ENCODE measurements around the gene MYO5A.
"Not testable (repeated sequence)": the region's sequence is repeated elsewhere in the genome, so short reads cannot be mapped to it uniquely, and the experiment has no call there.

- TF ChIP-seq CTCF (IDR thresholded peaks at IDR 0.05); PBX3 (IDR thresholded peaks at IDR 0.05); YY1 (IDR thresholded peaks at IDR 0.05; ENCODE audit: low read depth); POLR2AphosphoS5 (IDR thresholded peaks at IDR 0.05; ENCODE audit: low read depth, low read length); JUND (IDR thresholded peaks at IDR 0.05); GABPA (IDR thresholded peaks at IDR 0.05; ENCODE audit: low read depth); RAD21 (IDR thresholded peaks at IDR 0.05; ENCODE audit: low read length); RFX5 (IDR thresholded peaks at IDR 0.05; ENCODE audit: low read length); EP300 (IDR thresholded peaks at IDR 0.05; ENCODE audit: borderline replicate concordance in 1 of 2, low read depth in 1 of 2, low read length in 1 of 2); TAF1 (IDR thresholded peaks at IDR 0.05; ENCODE audit: borderline replicate concordance, low read depth, low read length); SIN3A (IDR thresholded peaks at IDR 0.05; ENCODE audit: borderline replicate concordance, low read depth, low read length): not testable (repeated sequence)
- TF ChIP-seq, protein P1, sequence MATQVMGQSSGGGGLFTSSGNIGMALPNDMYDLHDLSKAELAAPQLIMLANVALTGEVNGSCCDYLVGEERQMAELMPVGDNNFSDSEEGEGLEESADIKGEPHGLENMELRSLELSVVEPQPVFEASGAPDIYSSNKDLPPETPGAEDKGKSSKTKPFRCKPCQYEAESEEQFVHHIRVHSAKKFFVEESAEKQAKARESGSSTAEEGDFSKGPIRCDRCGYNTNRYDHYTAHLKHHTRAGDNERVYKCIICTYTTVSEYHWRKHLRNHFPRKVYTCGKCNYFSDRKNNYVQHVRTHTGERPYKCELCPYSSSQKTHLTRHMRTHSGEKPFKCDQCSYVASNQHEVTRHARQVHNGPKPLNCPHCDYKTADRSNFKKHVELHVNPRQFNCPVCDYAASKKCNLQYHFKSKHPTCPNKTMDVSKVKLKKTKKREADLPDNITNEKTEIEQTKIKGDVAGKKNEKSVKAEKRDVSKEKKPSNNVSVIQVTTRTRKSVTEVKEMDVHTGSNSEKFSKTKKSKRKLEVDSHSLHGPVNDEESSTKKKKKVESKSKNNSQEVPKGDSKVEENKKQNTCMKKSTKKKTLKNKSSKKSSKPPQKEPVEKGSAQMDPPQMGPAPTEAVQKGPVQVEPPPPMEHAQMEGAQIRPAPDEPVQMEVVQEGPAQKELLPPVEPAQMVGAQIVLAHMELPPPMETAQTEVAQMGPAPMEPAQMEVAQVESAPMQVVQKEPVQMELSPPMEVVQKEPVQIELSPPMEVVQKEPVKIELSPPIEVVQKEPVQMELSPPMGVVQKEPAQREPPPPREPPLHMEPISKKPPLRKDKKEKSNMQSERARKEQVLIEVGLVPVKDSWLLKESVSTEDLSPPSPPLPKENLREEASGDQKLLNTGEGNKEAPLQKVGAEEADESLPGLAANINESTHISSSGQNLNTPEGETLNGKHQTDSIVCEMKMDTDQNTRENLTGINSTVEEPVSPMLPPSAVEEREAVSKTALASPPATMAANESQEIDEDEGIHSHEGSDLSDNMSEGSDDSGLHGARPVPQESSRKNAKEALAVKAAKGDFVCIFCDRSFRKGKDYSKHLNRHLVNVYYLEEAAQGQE (IDR thresholded peaks at IDR 0.05; ENCODE audit: low read depth, low read length), result not testable (repeated sequence)
- TF ChIP-seq, protein P2, sequence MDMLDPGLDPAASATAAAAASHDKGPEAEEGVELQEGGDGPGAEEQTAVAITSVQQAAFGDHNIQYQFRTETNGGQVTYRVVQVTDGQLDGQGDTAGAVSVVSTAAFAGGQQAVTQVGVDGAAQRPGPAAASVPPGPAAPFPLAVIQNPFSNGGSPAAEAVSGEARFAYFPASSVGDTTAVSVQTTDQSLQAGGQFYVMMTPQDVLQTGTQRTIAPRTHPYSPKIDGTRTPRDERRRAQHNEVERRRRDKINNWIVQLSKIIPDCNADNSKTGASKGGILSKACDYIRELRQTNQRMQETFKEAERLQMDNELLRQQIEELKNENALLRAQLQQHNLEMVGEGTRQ (IDR thresholded peaks at IDR 0.05; ENCODE audit: borderline replicate concordance, low read depth, low read length), result not testable (repeated sequence)
- TF ChIP-seq, protein P3, sequence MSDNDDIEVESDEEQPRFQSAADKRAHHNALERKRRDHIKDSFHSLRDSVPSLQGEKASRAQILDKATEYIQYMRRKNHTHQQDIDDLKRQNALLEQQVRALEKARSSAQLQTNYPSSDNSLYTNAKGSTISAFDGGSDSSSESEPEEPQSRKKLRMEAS (IDR thresholded peaks at IDR 0.05; ENCODE audit: low read depth), result not testable (repeated sequence)
Observed at GRCh38 chr15:52565417-52566358, 37.0 kb upstream of the MYO5A start.

All from SK-N-SH (cell line).